GM18498 (cell line): Measurements from ENCODE around the gene PRR30.
"Not testable (repeated sequence)": the region's sequence is repeated elsewhere in the genome, so short reads cannot be mapped to it uniquely, and the experiment has no call there.

Experiments
- ATAC-seq: cut with Tn5 transposase; IDR thresholded peaks from one replicate; pipeline ENCODE4 v1.9.1; 2021; ENCODE audit warnings: mild to moderate bottlenecking, moderate library complexity; ENCODE audit not compliant: unreplicated experiment

PRR30 gene

DNA sequence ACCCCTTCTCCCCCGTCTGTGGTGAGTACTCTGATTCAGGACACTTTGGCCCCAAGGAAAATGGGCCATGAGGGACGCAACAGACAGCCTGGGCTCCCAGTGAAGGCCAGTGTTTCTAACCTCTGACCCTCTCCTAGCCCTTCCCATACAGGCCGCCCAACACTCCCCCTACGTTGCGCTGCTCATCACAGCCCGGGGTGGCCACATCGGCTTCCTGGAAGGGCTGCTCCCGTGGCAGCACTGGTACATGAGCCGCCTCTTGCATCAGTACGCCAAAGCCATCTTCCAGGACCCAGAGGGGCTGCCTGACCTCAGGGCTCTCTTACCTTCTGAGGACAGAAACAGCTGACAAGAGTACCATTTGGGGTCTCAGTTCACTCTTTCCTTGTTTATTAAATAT, 8.8 kb downstream of the PRR30 start:
- no peak for ATAC-seq

DNA sequence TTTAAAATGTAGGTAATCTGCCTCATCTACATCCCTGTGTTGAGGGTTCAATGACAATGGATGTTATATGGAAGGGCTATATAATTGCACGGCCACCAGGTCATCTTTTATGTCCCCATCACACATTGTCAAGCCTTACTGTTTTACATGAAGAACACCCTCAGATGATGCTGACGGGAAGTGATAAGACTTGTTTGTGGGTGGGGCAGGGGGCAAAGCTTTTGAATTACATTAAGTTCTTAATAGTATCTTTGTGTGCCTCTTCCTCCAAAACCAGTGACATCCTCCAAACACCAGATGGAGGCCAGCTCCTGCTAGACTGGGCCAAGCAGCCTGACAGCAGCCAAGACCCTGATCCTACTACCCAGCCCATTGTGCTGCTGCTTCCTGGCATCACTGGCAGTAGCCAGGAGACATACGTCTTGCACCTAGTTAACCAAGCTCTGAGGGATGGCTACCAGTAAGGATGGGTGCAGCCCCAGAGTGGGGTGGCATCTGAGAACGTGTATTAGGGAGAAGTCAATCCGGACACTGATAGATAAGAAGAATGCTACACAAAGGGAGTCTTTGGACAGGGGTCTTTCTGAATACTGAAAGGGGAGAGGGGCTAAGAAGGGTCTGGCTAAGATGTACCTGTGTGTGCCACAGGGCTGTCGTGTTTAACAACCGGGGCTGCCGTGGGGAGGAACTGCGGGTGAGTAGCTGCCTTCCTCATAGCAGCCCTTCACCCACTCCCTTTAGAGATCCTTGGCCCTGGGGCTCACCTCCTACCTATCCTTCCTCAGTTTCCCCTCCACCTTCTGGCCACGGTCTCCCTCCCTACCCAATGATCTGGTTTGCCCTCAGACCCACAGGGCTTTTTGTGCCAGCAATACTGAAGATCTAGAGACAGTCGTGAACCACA, 10.3 kb downstream of the PRR30 start:
- ATAC-seq = no peak

DNA sequence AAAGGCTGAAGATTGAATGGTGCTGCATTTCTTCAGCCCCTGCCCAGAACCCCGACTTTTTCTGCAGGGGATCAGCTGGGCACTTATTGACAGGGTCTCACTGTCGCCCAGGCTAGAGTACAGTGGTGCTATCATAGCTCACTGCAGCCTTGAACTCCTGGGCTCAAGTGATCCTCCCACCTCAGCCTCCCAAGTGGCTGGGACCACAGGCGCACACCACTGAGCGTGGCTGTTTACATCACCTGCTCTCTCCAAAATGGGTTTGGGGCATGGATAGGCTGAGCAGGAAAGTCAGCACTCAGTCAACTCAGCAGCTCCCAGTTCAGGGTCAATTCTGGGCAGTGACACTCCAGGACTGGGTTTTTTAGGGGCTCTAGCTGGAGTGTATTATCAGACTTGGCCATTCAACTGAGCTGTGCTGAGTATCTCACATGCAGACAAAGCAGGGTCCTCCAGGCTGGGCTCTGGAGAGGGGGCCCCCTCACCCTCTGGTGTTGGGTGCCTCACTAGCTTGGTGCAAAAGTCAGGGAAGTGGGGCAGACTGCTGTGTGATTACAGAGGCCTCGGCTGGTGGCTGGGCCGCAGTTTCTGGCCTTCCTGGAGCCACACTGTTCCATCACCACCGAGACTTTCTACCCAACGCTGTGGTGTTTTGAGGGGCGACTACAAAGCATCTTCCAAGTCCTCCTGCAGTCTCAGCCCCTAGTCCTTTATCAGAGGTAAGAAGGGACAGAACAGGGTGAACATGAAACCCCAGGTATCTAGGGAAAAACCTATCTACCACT, 11.1 kb downstream of the PRR30 start:
- no peak for ATAC-seq

DNA sequence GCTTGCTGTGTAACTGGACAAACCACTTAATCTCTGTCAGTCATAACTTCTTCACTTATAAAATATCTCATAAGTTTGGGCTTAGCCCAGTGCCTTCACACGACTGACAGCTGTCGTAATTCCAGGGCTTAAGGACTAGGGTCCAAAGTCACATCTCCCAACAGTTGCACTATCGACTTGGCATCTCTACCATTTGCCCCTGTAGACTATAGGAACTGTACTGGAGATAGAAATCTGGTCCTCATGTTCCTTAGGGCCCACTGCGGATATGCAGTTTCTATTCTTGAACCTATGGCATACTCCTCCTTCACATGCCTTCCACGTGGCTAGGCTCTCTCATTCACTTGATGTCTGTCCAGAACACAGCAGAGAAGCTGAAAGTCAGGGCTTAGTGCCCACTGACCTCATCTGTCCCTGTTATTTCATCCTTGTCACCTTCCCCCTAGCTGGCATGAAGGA, 12.9 kb downstream of the PRR30 start:
- ATAC-seq = no peak

- no peak for ATAC-seq
These were observed 14.1 kb downstream of the PRR30 start for GRCh38 chr2:27125104-27125503.

DNA sequence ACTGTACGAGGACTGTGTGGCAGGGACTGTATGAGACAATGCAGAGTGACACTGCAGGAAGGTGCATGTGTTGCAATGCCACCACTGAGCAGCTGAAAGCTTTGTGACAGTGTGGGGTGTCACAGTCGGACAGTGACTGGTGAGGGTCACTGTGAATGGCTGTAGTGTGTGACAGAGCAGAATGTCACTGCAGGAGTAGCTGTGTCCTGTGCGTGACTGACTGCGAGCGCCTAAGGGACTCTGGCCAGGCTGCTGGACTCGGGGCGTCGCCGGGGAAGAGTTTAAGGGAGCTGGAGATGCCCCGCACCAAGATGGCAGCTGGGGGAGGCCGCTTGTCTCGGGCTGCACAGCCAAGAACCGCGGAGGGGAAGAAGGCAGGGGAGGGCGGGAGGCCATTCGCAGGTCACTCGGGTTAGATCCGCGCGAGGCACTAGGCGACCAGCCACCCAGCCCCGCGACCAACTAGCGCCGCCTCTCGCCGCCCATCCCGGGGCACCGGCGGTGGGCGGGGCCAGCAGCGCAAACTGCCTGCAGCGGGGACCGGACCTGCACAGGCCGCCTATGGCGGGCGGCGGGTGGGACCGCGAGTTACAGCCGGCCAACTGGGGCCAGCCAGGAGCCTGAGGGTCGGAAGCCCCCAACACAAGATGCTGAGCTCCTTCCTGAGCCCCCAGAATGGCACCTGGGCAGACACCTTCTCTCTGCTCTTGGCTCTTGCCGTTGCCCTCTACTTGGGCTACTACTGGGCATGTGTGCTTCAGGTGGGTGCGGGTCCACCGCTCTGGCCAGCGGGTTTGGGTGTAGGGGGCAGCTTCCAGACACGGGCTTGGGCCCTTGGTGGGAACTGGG, 15.7 kb downstream of the PRR30 start, which contains the start of gene ABHD1:
ABHD1 (plus strand) TSS at position 514 of the 849 bp plus-strand sequence; CDS start at position 648, 134 bp downstream.
- ATAC-seq = no peak

- ATAC-seq = no peak
These were observed 16.4 kb downstream of the PRR30 start for GRCh38 chr2:27122791-27123190.

GRCh38 chr2:27121906-27122305, 17.3 kb downstream of the PRR30 start:
- no peak for ATAC-seq

GRCh38 chr2:27119330-27119670, 19.9 kb downstream of the PRR30 start:
- ATAC-seq = not testable (repeated sequence)

DNA sequence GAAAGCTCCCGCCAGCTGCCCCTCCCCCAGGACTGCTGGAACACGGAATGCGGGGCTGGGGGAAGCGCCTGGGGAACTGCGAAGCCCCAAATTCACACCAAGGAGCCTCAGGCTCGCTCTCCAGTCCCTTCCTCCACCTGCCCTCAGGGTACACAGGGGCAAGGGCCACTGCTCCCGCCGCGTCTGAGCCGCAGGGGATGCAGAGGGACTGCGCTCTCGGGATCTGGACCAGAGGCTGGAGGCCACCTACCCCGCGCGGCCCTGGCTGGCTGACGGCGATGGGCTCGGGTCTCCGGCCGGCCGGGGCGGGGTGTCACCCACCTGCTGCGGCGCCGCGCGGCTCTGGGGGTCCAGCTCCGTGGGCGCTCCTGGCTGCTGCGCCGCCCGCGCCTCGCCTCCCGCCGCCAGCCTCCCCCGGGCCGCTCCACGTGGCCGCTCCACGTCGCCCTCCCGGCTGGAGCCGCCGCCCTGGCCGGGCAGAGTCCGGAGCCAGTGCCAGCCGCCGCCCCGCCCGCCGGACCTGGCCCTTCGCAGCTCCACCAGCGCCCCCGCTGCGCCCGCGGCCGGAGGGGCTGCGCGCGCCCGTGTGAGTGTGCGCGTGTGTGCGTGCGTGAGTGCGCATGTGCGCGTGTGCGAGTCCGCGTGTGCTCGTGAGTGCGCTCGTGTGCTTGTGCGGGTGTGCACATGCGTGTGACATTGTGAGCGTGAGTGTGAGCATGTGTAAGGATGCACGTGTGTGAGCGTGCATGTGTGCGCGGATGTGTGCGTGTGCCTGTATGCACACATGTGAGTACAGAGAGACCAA, 20.5 kb downstream of the PRR30 start, which contains the start of gene CGREF1:
CGREF1 (minus strand) TSS at position 604 of the 805 bp plus-strand sequence. CDS start 14,762 bp downstream, outside the sequence.
- ATAC-seq = no peak

GRCh38 chr2:27117995-27118524, 21.1 kb downstream of the PRR30 start:
- ATAC-seq = no peak

DNA sequence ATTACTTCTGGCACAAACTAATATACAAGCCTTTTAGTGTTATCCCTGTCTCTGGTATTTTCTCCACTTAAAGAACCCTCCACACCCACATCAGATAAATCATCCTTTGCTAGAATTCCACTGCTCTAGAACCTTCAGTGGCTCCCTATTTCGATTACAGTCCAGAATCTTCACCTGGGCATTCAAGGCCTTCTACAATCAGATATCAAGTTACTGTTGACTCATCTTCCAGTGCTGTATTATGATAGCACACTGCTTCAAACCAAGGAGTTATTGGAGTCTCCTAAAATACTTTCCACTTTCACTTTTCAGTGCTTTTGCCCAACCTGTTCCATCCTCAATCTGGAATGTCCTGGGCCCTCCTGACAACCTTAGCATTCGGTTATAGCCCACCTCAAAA, 23.7 kb downstream of the PRR30 start:
- no peak for ATAC-seq

GRCh38 chr2:27111392-27112078, 27.7 kb downstream of the PRR30 start:
- not testable (repeated sequence) for ATAC-seq

- ATAC-seq = not testable (repeated sequence)
These were observed 28.4 kb downstream of the PRR30 start for GRCh38 chr2:27110603-27111352.

GRCh38 chr2:27109083-27109482, 30.1 kb downstream of the PRR30 start:
- ATAC-seq = no peak

GRCh38 chr2:27108221-27108620, 31.0 kb downstream of the PRR30 start:
- no peak for ATAC-seq

DNA sequence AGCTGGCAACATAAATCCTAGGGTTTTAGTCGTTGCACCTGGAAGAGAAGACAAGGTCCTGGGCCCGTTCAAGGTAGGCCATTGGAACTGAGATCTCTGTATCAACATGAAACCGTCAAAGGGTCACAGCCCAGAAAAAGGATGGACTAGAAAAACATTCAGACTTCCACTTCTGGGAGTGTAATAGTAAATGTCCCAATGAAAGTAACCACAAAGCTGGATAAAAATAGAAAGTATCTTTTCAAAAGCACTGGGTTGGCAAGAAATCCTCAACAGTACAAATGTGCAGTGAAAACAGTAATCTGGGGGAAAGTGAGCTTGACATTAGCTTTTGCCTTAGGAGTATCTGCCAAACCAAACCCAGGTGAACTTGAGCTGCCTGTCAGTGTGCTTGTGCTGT, 33.2 kb downstream of the PRR30 start:
- no peak for ATAC-seq

- ATAC-seq = no peak
These were observed 36.9 kb downstream of the PRR30 start for GRCh38 chr2:27102329-27102728.
